Lung microvascular endothelial cell (primary cell): Measurements from ENCODE around the gene ABCG5. TPM values are rescaled to one million over a fixed set of nuclear protein-coding genes. Genes with fewer than 3 reads are reported as not detected.
A peak's percentile ranks its signal among the peaks of the same experiment; 100 is the strongest.

ENCODE experiments used
- DNase-seq, 2 donors: peaks; one replicate each; pipeline versions ENCODE4 v3.0.0 to v3.0.0-alpha.2; 2010; ENCODE audit warnings: low read depth in 2 of 2
- total RNA-seq: library from RNA; depleted of rRNA; stranded (reverse); fragments of >200 nt; gene quantifications from 2 replicates; pipeline ENCODE4 v1.2.1, GENCODE V29; 2014

The ABCG5 gene
- total RNA-seq, 1 donor from 2014 or later, result not detected

DNA sequence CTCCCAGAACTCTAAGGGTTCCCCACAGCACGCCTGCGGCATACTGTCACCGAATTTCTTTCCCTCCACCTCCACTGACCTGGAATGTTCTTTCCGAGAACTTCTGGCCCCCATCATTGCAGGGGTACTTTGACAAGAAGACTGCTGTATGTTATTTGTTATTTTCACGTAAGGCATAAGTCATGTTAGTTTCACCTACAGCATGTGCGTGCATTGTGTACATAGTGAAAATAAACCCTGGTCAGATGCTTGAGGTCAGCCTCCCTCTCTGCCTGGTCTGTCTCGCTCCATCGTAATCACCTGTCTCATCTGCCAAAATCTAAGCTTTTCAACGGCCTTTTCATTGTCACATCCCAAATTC, 4.2 kb upstream of the ABCG5 start:
- no peak for DNase-seq

- no peak for DNase-seq
Observed at GRCh38 chr2:43841949-43842865, 3.6 kb upstream of the ABCG5 start.

- no peak for DNase-seq
Observed at GRCh38 chr2:43840965-43841364, 2.3 kb upstream of the ABCG5 start.

GRCh38 chr2:43839776-43840564, 1.3 kb upstream of the ABCG5 start:
- no peak for DNase-seq

GRCh38 chr2:43837831-43838559, 644 bp downstream of the ABCG5 start:
- no peak for DNase-seq

GRCh38 chr2:43837033-43837432, 1.6 kb downstream of the ABCG5 start:
- no peak for DNase-seq

DNA sequence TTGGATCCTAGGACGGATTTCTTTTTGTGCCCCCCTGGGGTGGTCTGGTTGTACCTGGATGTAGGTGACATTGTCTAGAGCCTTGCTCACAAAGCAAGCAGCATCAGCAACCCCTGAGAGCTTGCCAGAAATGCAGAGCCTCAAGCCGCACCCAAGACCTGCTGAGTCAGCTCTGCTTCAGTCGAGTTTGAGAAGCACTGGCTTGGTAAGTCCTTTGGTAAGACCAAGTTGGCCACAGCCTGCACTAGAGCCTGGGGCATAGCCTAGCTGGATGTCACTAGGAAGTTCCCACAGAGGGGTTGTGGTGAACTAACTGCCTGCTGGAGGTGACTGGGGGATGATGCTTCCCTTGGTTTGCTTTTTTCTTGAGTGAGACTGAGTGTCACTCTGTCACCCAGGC, 6.2 kb downstream of the ABCG5 start:
- no peak for DNase-seq

- DNase-seq, result no peak
Observed at GRCh38 chr2:43831543-43832294, 6.9 kb downstream of the ABCG5 start.

GRCh38 chr2:43826305-43827250, 12.1 kb downstream of the ABCG5 start:
- no peak for DNase-seq

- no peak for DNase-seq
Observed at GRCh38 chr2:43825841-43826240, 12.8 kb downstream of the ABCG5 start.

DNA sequence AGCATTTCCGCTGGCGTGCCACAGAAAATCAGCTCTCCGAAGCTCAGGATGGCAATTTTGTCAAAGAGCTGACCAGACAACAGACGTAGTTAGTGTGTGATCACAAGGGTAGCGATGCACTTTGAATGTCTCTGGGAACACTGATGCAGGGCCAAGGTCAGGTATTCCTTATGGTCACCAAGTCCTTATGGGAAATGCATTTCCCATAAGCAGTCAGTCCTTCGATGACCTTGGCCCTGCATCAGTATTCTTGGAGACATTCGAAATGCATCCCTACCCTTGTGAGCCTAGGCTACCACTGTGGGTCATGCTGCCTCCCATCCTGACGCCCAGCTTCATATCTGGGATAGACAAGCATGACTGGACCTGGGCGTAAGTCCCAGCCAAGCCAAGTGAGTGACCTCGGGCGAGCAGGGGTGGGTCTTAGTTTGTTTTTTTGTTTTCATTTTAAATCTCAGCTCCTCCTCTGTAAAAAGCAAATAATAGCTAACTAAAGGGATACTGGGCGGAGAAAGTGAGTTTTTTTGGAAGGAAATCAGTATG, 13.6 kb downstream of the ABCG5 start:
- DNase-seq, result no peak

DNA sequence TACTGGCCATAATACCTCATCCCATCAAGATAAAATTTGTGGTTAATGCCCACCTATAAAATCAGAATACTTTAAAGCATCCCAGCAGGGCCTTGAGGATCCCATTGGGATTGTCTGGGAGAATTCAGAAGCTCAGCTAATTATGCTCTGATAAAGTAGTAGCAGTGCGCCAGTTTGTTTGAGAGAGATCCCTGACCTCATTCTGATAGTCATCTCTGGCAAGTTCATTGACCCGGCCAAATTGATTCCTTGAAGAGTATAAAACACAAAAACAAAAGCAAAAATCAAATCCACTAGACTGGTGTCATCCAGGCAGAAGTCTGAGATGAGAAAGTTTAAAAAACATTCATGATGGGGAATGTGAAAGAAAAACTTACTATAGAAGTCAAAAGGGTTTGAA, 14.1 kb downstream of the ABCG5 start:
- no peak for DNase-seq

DNA sequence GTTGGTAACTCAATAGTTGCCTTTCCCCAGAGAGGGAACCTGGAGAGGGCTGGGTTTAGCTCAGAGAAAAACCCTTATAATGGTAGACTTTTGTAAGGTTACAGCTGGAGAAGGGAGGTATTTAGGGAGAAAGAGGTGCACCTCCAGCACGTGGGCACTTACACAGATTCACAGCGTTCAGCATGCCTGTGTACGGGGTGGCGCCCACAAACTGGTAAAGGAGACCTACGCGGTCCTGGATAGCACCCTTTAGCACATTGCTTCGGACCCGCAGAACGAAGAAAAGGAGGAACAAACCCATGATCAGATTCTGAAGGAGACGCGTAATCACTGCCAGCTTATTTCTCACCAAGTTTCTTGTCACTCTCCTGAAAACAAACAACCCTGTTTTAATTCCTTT, 14.9 kb downstream of the ABCG5 start:
- DNase-seq, result no peak

DNA sequence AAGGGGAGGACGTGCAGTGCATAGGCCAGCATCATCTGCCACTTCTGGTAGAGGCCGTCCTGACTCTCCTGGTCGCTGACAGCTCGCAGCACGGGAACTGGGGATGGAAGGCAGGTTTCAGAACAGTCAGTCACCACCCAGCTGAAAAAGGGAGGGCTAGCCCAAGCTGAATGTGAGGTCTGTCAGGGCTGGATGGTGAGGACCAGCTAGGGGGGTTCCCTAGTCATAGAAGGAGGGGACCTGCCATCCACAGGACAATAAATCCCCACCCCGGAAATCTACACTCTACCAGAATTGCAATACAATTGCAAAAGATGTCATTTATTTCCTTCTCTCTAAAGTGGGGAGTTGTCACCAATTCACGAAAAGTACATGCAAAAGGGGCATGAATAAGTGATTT, 15.8 kb downstream of the ABCG5 start:
- no peak for DNase-seq

DNA sequence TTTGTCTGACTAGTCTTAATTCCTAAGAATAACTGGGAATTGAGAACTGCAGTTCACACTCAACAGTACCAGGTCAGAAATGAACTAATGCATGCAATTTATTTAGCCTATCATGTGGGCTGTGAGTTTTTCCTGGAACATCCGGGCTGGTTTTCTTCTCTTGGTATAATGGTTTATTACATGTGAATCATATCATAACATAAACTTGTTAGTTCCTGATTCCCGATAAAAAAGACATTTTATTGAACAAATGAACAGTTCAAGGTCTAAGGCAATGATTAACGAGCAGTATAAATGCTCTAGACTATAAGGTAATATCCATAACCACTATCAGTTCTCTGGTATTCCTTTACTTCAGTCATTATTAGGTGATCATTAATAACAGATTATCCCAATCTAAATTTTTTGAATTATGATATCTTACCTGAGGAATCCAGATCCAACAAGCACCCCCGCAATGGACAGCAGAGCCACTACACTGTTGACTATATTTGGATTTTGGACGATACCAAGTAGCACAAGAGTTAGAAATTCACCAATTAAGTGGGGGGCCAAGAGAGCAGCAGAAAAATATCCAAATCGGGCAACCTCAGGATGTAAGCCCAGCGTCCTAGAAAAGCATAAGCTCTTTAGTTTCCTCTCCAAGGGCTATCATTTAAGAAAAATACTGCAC, 19.0 kb downstream of the ABCG5 start:
- no peak for DNase-seq

DNA sequence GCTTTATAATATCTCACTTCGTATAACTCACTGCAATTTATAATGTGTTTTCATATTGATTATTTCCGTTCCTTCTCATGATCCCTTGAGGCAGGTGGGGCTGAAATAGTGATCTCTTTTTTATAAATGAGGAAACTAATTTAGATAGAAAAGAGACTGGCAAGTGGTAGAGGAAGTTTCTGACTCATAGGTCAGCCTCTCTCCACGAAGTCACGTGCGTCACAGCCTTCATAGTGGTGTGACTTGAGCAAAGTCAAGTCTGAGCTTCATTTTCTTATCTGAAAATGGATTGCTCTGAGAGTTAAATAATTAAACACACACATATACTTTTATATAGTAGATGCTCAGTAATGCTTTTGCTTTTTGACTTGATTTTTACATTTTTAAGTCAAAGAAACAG, 19.9 kb downstream of the ABCG5 start:
- peak; percentile 11 to 84 for DNase-seq

- DNase-seq, result no peak
Observed at GRCh38 chr2:43814711-43815110, 23.9 kb downstream of the ABCG5 start.

- no peak for DNase-seq
Observed at GRCh38 chr2:43812947-43813346, 25.7 kb downstream of the ABCG5 start.

DNA sequence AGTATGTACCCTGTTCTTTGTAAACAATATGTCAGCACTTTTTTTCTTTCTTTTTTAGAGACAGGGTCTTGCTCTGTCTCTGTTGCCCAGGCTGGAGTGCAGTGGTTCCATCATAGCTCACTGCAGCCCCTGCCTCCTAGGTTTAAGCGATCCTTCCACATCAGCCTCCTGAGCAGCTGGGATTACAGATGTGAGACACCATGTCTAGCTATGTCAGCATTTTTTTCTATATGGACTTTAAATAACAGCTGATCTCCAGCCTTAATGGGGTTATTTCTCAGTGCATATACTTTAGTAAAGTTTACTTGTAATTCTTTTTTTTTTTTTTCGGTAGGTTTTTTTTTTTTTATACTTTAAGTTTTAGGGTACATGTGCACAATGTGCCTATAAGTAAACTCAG, 26.6 kb downstream of the ABCG5 start:
- DNase-seq, result no peak
